Measurements from ENCODE around the gene CREB5.

DNA sequence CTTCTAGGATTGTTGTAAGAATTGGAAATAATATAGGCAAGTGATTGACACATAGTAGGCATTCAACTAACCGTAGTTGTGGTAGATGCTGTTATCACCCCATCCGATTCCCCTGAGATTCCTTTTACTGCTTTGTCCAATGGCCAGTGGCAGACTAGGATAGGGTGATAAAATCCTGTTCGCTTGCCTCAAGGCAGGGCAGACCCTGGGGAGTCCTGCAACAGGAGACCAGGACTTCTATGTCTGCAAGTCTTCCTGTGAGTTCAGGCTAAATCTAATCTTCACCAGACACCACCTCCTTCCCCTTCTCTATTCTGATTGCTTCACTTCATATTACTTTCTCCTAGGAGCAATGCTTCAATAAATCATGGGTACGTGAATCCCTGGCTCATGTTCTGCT lies 42.8 kb upstream of the CREB5 start:
- TF ChIP-seq JUN (IDR thresholded peaks at IDR 0.05; ENCODE audit: low read depth, low read length) (no peak), ATF2 (IDR thresholded peaks at IDR 0.05; ENCODE audit: low read length) (no peak), USF2 (IDR thresholded peaks at IDR 0.05; ENCODE audit: low read length) (no peak), KDM1A (IDR thresholded peaks at IDR 0.05; ENCODE audit: borderline replicate concordance, low read length) (no peak), CTCF (IDR thresholded peaks at IDR 0.05; ENCODE audit: control extremely low read depth in 1 of 3, insufficient read depth in 1 of 3, low read depth in 1 of 3, low read length in 3 of 3) (no peak), RAD21 (IDR thresholded peaks at IDR 0.05 in 1 of 2, conservative IDR thresholded peaks at IDR 0.05 in 1 of 2; ENCODE audit: low read depth in 2 of 2, low read length in 2 of 2) (no peak), HDAC6 (IDR thresholded peaks at IDR 0.05; ENCODE audit: low read depth, low read length) (no peak), SAP30 (IDR thresholded peaks at IDR 0.05; ENCODE audit: insufficient read depth, insufficient replicate concordance, low read length) (no peak), RFX5 (IDR thresholded peaks at IDR 0.05; ENCODE audit: borderline replicate concordance, low read depth, low read length) (no peak), ATF3 (IDR thresholded peaks at IDR 0.05; ENCODE audit: insufficient read depth, low read depth, low read length) (no peak), POLR2AphosphoS5 (IDR thresholded peaks at IDR 0.05; ENCODE audit: low read depth, low read length) (no peak), GABPA (IDR thresholded peaks at IDR 0.05; ENCODE audit: borderline replicate concordance, insufficient read depth, low read length) (no peak)
